Stimulated activated naive CD4-positive, alpha-beta T cell treated with Interleukin-2 at 50 U/mL for 16 hours (primary cell): ENCODE data around the gene NOS1.
"Not testable (repeated sequence)": the region's sequence is repeated elsewhere in the genome, so short reads cannot be mapped to it uniquely, and the experiment has no call there.

Experiments used
- DNase-seq: peaks from one replicate; lab custom pipeline; 2025; lab: John Stamatoyannopoulos, UW

Gene NOS1

DNA sequence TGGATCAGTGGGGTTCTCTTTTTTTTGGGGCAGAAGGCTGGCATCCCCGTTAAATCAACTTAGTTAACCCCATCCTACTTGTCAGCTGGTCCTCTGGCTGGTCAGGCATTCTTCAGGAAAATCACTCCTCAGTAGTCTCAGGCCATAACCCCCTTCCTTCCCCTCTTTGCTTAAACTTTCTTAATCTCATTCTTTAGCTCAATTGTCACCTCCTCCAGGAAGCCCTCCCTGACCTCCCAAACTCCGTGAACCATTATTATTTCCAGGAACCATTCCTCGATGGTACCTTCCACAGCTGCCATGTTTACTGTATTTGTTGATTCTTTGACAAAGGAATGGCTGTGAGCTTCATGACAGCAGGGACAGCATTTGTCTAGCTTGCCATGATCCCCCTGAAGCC lies 98.7 kb downstream of the NOS1 start:
- DNase-seq, result no peak

DNA sequence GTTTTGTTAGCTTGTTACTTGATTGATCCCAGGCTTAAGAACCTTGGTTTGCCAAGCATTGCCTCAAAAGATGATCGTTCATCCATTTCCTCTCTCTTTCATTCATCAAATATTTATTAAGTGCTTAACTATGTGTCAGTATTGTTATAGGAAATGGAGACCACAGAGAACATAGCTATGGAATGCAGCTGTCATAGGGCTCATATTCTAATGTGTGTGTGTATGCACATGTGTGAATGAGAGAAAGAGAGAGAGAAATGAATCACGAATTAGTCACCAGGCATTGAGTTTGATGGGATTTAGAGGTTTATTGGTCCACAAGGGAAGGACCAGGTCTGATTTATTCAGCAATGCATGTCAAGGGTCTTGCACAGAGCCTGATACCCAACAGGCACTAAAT lies 100.2 kb downstream of the NOS1 start:
- no peak for DNase-seq

DNA sequence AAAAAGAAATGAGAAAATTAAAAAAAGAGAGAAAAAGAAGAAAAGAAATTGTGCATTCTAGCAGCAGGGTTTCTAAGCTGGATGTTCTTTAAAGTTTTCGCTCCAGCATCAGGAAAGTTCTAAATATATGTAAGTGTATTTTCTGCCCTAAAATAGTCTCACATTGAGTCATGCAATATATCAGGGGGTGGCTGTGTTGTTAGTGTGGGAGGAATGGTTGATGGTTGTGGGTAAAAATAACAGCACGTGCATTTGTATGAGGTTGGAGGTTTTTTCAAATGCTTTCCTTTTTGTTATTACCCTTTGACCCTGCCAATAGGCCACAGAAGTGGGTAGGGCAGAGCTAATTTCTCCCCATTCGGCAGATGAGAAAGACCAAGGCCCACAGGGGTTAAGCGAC lies 106.0 kb downstream of the NOS1 start:
- no peak for DNase-seq

DNA sequence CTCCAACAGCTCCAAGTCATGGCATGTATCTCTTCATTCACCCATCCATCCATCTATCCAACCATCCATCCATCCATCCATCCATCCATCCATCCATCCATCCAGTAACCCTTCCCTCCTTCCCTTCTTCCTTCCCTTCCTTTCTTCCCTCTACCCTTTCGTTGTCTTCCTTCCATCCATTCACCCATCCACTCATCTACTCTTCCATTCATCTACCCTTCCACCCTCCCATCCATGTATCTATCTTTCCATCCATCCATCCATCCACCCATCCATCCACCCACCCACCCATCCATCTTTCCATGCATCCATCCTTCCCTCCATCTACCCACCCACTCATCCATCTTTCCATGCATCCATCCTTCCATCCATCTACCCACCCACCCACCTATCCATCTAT lies 117.9 kb downstream of the NOS1 start:
- no peak for DNase-seq

DNA sequence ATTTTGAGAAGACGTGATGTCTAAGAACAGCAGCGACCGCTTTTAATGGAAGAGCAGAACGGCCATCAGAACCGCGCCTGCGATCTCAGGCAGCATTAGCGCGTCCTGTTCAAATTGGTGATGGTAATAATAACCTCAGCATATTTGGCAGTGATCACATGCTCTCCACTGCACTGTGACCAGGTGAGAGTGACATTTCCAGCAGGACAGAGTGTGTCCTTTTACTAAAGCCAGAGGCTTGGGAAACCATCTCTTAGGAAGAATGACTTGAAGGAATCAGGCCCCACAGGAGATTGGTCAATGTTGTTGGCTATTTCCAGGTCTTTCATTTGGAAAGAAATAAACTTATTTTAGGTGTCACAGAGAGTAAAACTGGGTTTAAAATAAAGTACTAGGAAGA lies 119.7 kb downstream of the NOS1 start:
- no peak for DNase-seq

DNA sequence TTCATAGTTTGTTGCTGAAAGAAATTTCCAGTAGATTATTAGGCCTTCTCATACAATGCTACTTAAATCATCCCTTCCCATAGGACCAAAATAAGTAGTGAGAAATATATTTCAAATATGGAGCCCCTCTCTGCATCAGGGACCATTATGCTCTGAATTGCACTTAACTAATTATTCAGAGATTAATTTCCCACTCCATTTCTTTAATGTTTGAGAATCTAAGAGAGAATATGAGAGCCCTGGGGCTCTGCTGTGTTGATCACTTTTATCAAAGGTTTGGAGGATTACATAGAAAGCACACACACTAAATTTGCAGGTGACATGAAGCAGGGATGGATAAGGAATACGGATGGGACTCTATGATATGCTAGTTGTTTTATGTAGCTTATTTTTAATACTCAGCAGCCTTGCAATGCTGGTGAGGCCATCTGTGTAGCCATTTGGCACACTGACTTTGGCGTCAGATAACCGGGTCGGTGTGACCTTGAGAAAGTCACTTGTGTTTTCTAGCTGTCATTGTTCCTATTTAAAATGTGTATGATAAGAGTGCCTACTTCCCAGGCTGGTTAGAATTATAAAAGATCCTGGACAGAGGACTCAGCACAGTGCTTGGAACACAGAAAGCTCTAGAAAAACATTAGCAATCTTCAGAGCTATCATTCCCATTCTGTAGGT lies 121.2 kb downstream of the NOS1 start:
- DNase-seq, result no peak

DNA sequence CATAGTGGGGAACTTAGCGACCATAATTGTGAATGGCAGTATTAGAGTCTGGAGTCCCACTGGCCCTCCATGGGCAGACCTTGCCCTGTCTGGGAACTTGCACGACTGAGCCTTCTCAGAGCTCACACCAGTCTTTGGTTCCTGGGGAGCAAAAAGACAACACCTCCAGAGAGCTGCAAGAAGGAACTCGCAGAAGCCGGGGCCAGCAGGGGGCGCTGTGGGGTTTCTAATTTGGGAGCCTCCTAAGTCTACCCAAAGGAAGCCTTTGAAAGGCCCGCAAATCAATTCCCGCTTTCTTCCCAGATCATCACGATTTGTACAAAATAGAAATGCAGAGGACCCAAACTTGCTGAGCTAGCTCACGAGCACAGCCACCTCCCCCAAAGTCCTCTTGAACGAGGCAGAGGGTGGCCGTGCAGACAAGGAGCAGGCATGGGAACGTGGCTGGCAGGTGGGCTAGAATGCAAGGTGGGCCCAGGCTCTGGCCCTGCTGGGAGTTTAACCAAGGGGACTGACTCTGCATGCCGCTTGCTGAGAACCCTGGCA lies 124.9 kb downstream of the NOS1 start:
- peak; percentile 47 for DNase-seq

DNA sequence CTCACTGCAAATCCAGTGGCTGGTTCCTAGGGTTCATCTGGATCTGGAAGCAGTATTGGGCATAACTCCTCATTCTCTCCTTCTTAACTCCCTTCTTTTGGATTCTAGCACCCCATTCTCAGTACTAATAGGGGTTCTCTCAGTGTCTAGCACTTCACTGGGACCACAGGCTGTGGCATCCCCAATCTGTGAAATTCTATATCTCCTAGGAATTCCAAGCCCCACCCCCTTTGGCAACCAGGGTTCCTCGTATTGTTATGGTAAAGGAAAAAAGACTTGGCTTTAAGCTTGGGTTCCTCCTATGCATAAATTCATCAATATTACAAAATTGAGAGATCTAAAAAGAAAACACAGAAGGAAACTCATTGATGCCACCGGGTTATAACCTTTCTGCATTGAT lies 126.2 kb downstream of the NOS1 start:
- no peak for DNase-seq

DNA sequence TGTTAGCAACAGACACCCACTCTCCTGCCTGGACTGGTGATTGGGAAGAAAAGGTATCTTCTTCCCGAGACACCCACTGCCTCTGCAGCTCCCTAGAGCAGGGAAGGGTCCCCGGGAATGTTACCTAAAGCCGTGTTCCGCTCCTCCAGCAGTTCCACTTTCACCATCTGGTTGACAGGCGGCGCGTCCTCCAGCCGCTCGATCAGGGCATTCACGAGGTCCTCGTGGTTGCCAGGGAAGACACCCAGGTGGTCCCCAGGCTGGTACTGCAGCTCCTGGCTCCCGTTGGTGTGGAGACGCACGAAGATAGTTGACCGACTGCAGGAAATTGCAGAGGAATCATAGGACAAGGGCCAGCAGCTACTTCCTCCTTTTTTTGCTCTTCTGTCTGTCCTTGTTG lies 127.0 kb downstream of the NOS1 start:
- DNase-seq, result no peak

DNA sequence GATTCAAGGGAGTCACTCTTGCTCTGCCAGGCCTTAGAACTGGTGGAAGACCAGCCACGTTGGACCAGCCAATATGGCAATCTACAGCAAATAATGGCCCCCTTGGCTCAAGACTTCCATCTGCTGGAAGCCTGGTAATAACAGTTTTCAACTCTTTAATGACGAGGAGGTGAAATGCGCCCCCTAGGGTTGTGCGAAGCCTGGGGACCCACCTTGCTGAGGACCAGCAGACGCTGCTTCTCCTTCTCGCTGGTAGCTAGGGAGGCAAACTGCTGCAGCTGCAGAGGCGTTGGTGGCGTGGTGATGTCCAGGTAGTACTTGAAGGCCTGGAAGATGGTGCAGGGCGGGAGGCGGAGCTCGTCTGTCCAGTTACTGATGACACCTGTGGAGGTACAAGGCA lies 129.7 kb downstream of the NOS1 start:
- no peak for DNase-seq

DNA sequence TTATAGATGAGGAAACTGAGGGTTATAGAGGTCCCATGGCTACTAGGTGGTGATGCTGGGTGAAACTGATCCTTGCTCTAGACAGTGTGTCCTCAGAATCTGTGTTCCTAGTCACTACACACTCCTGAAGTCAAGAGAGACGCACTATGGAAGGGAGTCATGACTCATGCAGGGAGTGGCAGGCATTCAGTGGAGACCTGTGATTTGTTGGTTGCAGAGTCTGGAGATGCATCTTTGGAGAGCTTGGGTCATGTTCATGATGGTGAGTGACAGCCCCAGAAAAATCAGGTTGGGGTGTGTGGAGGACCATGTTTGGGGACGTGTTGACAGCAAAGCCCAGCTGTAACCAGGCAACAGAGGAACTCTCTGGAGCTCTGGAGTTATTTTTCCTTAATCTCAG lies 133.2 kb downstream of the NOS1 start:
- no peak for DNase-seq

DNA sequence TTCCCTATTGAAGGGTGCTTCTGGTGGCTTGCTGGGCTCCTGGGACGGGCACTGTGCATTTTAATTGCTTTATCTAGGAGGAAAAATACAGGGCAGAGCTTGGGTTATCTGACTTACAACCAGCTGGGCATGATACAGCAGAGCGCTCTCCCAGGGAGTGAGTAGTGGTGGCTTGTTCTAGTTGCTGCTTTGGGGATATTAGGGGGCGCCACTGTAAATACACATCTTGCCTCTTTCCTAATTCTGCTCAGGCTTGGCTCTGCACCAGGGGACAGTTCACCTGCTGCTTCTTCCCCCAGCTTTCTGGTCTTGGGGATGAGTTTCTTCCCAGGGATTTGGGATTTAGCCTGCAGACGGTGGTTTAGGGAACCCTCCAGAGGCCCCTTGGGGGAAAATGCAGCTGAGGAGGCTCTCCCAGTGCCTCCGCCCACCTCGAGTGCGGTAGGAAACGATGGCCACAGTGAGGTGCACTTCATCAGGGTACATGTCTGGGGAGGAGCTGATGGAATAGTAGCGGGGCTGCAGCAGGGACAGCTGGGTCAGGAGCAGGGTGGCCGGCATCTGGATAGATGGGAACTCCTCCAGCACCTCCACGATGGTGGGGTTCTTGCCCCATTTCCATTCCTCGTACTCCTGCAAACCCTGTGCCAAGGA lies 134.3 kb downstream of the NOS1 start:
- no peak for DNase-seq

DNA sequence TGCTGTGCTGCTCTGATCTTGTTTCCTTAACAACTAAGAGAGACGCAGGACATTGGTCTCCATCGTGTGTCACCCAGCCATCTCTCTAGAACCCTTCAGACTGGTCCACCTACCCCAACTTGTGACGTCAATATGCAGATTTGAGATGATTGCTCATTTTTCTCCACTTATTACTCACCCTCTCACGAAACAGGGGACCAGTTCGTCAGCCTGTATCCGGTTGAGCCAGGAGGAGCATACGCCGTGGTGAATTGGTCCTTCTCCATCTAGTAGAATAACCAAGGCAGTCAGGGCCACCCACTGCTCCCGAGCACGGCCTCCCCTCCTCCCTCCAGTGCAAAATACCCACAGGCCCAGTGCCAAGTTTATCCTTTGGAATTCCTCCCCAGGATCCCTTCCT lies 134.9 kb downstream of the NOS1 start:
- no peak for DNase-seq

DNA sequence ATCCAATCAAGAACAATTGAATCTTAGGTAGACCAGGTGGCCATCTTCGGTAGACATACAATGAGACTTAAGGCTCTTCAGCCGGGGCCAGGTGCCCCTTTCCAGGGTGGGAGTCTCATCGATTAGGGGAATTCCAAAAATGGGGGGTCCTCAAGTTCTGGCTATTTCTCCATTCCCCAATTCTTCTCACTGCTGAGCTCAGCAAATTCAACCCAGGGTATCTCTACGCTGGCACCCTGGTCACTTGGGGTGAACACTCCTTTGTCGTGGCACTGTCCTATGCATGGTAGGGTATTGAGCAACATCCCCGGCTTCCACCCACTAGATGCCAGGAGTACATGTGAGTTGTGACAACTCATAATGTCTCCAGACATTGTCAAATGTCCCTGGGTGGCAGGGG lies 136.2 kb downstream of the NOS1 start:
- DNase-seq, result no peak

DNA sequence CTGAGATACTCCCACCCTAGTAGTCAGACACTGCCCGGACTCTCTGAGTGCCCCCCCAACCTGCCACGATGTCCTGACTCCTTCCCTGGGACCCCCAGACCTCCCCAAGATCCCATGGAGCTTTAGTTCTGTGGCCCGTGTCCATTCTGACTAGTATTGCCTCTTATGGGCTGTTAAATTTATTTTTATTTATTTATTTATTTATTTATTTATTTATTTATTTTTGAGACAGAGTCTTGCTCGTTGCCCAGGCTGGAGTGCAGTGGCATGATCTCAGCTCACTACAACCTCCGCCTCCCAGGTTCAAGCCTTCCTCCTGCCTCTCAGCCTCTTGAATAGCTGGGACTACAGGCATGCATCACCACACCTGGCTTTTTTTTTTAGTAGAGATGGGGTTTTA lies 140.5 kb downstream of the NOS1 start:
- DNase-seq, result not testable (repeated sequence)

DNA sequence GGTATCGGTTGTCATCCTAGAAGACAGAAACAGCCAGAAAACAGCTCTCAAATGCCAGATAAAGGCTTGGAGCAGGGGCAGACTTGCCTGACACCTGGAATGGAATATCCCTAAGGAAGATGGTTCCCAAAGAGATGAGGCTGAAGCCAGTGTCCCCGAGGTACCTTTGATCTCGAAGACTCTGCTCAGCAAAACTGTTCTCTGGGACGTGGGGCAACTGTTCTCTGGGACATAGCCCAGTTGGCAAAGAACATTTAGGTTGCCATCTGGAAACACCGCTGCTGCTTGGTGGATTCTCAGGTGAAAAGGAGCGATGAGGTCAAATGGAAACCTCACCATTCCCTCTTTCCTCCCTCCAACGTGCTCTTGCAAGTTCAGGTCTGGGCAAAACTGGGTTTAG lies 143.3 kb downstream of the NOS1 start:
- no peak for DNase-seq

DNA sequence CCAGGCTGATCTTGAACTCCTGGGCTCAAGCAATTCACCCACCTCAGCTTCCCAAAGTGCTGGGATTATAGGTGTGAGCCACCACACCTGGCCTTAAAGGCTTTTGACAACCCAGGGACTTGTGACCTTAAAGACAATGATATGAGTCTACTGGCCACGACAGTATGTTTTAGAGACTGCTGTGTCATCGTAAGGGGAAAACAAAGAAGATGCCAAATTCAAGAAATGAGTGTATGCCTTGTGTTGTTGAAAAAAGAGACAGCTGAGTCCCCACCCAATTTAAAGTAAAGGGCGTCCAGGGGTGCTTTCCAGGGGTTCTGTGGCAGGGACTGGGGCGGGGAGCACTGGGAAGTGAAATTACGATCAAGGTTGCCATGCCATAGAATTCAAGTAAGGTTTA lies 144.7 kb downstream of the NOS1 start:
- no peak for DNase-seq

DNA sequence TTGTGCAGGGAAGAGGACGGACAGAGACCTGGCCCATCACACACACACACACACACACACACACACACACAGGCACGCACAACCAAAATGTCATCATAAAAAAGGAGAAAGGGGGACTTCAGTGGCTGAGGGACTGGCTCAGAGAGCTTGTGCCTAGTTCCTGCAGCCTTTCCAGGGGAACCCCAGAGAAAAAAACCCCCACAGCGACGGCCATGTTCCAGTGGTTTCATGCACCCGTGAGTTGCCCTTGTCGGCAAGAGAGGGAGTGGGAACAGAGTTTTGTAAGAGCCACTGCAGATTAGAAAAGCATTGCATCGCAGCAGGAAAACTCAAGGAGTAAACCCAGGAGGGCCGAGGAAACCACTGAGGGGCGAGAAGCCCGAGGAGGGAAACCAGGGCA lies 146.6 kb downstream of the NOS1 start:
- no peak for DNase-seq

DNA sequence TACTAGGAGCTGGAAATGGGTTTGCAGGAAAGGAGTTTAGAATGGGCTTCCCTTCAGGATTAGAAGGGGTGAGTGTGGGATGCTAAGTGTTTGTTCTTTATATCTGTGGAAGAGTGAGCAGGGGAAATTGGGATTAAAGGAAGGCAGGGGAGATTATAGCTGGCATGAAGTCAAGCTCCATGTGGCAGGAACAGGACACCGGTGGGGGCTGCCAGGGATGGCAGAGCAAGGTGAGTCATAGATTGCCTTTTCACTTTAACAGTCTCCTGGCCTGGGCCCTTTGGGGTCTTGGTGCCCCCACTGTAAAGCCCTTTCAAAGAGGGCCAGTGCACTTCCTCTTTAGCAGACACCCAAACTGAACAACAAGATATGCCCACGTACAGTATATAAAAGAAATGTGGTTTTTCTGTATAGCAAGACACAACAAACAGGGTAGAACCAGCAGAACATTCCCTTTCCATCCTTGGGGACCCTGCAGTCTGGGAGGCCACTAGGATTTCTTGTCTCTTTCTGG lies 148.1 kb downstream of the NOS1 start:
- DNase-seq, result no peak

DNA sequence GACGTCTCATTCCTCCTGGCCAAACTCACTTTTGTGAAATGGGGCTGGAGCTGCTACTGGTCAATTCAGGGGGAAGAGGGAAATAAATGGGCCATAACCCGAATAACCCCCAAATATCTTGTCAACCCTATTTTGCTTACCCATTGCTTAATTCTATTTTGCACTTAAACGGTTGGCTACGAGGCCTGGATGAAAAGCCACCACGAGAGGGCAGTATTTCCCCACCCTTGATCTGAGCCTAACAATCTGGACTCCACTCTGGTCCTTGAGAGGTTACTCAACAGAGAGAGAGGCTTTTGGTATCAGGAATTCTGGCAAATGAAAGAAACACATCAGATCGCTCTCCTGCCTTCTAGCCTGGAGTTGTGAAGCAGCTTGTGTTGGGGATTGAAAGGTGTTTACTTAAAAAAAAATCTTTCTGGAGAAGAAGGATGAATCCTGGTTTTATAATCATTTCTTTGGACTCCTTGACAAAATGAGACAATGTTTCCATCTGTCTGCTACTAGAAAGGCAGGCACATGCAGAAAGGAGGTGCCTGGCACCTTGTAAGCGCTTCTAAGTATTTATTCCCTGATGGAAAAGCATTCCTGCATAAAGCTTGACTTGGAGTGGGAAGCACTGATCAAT lies 148.7 kb downstream of the NOS1 start:
- peak; percentile 51 for DNase-seq

DNA sequence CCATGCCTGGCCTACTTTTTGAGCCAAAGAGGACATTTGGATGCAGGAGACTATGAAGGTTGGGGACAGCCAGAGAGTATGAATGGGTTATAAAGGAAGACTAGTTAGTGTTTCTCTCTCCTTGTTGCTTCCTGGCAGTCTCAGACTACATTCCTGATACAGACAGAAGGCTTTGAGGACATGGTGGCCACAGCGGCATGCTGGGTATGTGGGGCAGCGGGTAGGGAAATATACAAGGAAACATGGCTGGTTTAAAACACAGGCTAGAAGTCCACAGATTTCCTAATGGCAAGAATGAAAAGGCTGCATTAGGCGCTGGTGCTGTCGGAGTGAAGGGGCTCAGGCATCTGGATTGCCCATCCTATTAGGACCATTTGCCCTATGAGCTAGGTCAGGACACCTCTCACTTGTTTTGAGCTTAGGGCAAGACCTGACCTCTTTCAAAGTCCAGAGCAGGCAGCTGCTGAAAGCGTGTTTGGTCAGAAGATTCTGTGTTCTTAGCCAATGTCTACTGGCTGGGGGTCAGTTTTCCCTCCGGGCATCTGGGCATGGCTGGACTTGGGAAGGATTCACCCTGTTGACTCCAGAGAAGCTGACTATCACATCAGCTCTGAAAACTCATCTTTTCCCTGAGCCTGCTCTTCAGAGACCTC lies 151.0 kb downstream of the NOS1 start:
- no peak for DNase-seq

DNA sequence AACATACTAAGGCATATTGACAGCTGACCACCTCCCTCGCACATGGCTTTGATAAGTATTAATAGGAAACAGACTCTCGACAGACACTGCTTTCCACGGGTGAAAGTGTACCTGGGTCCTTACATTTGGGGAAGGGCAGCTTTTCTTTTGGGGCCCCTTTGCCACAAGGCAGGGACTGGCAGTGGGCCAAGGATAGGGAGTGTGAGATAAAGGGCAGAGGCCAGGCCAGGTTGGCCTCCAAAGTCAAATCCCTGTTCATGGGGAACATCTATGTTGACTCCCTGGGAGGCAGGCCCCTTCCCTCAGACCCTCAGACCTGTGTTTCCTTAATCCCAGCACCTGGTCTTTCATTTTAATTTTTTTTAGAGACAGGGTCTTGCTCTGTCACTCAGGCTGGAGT lies 151.8 kb downstream of the NOS1 start:
- no peak for DNase-seq
